HFFc6 (cell line): ENCODE measurements around the gene CYSTM1. TPM values are rescaled to one million over a fixed set of nuclear protein-coding genes. Genes with fewer than 3 reads are reported as not detected.

Source experiments
- DNase-seq: peaks from one replicate; pipeline ENCODE4 v3.0.0-alpha.2; 2018
- H3K27ac Mint-ChIP-seq: 2 replicates; pipeline ENCODE4 v1.8.0; 2020; ENCODE audit warnings: mild to moderate bottlenecking, mixed read lengths
- H3K27me3 Mint-ChIP-seq: 2 replicates; pipeline ENCODE4 v1.8.0; 2021; ENCODE audit warnings: mild to moderate bottlenecking, moderate library complexity, mixed read lengths; ENCODE audit not compliant: insufficient read depth
- H3K36me3 Mint-ChIP-seq: 2 replicates; pipeline ENCODE4 v1.8.0; 2021; ENCODE audit warnings: low read depth, mixed read lengths
- H3K4me1 Mint-ChIP-seq: 2 replicates; pipeline ENCODE4 v1.8.0; 2020; ENCODE audit warnings: low read depth, mixed read lengths
- H3K4me3 Mint-ChIP-seq: 2 replicates; pipeline ENCODE4 v1.8.0; 2020; ENCODE audit warnings: mild to moderate bottlenecking, moderate library complexity, mixed read lengths
- H3K9me3 Mint-ChIP-seq: 2 replicates; pipeline ENCODE4 v1.8.0; 2020; ENCODE audit warnings: mild to moderate bottlenecking, mixed read lengths
- CTCF ChIP-seq: fragments of 200-600 bp; sonication (generic); IDR thresholded peaks from 2 replicates; pipeline ENCODE4 v1.5.0; 2021; ENCODE audit warnings: antibody characterized with exemption, mild to moderate bottlenecking
- total RNA-seq, 6 experiments: library from RNA; stranded (reverse); fragmentation: NEBNext Ultra II Directional; extraction: Animal tissue kit (Norgen Biotek cat#: 25700); gene quantifications; 2 replicates in 1 of 6; 3 replicates in 5 of 6; pipeline ENCODE4 v1.2.3, GENCODE V29; 2021

CYSTM1 gene
- total RNA-seq, 6 experiments from 2014 or later = 11.6 to 16.7 (median 12.5) TPM

- peak; percentile 93 for TF ChIP-seq CTCF
- Mint-ChIP-seq H3K27me3 (peaks cover 7% of the 10 kb centered on the region), H3K4me1 (peaks cover 9% of the 10 kb centered on the region; the same call in 1 of the 2 replicates), H3K27ac (peak overlapping the region; percentile 55; the same call in 1 of the 2 replicates), H3K9me3 (no peaks in the 10 kb centered on the region), H3K4me3 (peak overlapping the region; percentile 80), H3K36me3 (no peaks in the 10 kb centered on the region)
- DNase-seq = peak; percentile 55
These were observed 17.8 kb upstream of the CYSTM1 start for GRCh38 chr5:140157032-140157781.

GRCh38 chr5:140159014-140159927 lies 15.7 kb upstream of the CYSTM1 start:
- Mint-ChIP-seq H3K36me3 (no peaks in the 10 kb centered on the region), H3K4me3 (no peak overlapping the region), H3K4me1 (peaks cover 9% of the 10 kb centered on the region; the same call in 1 of the 2 replicates), H3K9me3 (no peaks in the 10 kb centered on the region), H3K27me3 (peaks cover 5% of the 10 kb centered on the region), H3K27ac (no peak overlapping the region)
- no peak for DNase-seq
- TF ChIP-seq CTCF = no peak

GRCh38 chr5:140162275-140162674 lies 12.7 kb upstream of the CYSTM1 start:
- DNase-seq = no peak
- Mint-ChIP-seq H3K4me1 (peaks cover under 1% of the 10 kb centered on the region; the same call in 1 of the 2 replicates), H3K9me3 (no peaks in the 10 kb centered on the region), H3K27ac (no peak overlapping the region), H3K4me3 (no peak overlapping the region), H3K27me3 (peaks cover 4% of the 10 kb centered on the region), H3K36me3 (no peaks in the 10 kb centered on the region)
- TF ChIP-seq CTCF = no peak

GRCh38 chr5:140162781-140163180 lies 12.2 kb upstream of the CYSTM1 start:
- Mint-ChIP-seq H3K36me3 (no peaks in the 10 kb centered on the region), H3K27me3 (peaks cover 4% of the 10 kb centered on the region), H3K4me1 (no peaks in the 10 kb centered on the region), H3K9me3 (no peaks in the 10 kb centered on the region), H3K27ac (no peak overlapping the region), H3K4me3 (no peak overlapping the region)
- no peak for TF ChIP-seq CTCF
- no peak for DNase-seq

- H3K4me3 Mint-ChIP-seq = no peak overlapping the region
- no peak overlapping the region for H3K27ac Mint-ChIP-seq
- no peaks in the 10 kb centered on the region for H3K36me3 Mint-ChIP-seq
- no peak for TF ChIP-seq CTCF
- H3K4me1 Mint-ChIP-seq = no peaks in the 10 kb centered on the region
- peaks cover 4% of the 10 kb centered on the region for H3K27me3 Mint-ChIP-seq
- no peak for DNase-seq
- no peaks in the 10 kb centered on the region for H3K9me3 Mint-ChIP-seq
These were observed 9.7 kb upstream of the CYSTM1 start for GRCh38 chr5:140165101-140165922.
